ENCODE results near the gene FADS2. TPM values are rescaled to one million over a fixed set of nuclear protein-coding genes. Genes with fewer than 3 reads are reported as not detected.
A peak's percentile ranks its signal among the peaks of the same experiment; 100 is the strongest.

The FADS2 gene
- total and polyA plus RNA-seq, 9 of the 15 experiments (the other 6 are each of a cell fraction or from before 2014, with no cell fraction given), result 2.9 to 42.8 (median 16.2) TPM

DNA sequence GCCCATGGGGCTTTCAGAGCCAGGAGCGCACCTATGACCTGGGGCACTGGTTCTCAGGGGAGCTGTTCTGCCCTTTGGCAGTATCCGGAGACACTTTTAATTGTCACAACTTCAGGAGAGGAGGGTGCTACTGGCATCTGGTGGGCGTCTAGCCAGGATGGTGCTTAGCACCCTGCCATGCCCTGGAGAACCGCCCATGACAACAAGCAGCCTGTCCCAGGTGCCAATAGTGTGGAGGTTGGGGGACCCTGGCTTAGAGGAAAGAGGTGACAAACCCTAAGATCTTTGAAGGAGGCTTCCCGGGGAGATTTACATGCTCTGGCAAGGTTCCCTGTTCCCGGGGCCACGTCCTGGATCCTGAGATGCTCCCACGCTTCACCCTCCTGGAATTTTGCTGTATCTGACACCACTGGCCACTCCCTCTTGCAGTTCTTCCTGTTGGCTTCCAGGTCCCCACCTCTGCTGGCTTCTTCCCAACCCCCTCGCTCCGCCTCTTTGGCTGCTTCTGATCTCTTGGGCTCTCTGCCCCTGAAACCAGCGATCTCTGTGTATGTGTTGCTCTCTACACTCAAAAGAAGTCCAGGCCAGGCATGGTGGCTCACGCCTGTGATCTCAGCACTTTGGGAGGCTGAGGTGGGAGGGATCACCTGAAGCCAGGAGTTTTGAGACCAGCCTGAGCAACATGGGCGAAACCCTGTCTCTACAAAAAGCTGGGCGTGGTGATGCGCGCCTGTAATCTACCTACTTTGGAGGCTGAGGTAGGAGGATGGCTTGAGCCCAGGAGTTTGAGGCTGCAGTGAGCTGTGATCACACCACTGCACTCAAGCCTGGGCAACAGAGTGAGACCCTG, 32.2 kb downstream of the FADS2 start (continued):
- TF ChIP-seq ARID4B (CRISPR knock-in tag; IDR thresholded peaks at IDR 0.05) (no peak), POU5F1 (IDR thresholded peaks at IDR 0.05; ENCODE audit: borderline replicate concordance, low read depth, low read length, partially characterized antibody) (no peak), ZNF121 (CRISPR knock-in tag; conservative IDR thresholded peaks at IDR 0.05) (peak; percentile 29; the same call in 1 of the 2 replicates), BACH1 (tag; IDR thresholded peaks at IDR 0.05) (no peak), BHLHE40 (IDR thresholded peaks at IDR 0.05; ENCODE audit: low read length) (peak; percentile 26; the same call in 1 of the 2 replicates), EP300 (IDR thresholded peaks at IDR 0.05; ENCODE audit: low read length) (0 out of 2 replicates have a peak, but pooled peaks have one; percentile 12), ZNF57 (CRISPR knock-in tag; IDR thresholded peaks at IDR 0.05) (no peak), ZNF717 (CRISPR knock-in tag; IDR thresholded peaks at IDR 0.05) (no peak), SAFB2 (IDR thresholded peaks at IDR 0.05; ENCODE audit: borderline replicate concordance, low read depth, low read length, severe bottlenecking) (no peak), ESRRA (IDR thresholded peaks at IDR 0.05; ENCODE audit: borderline replicate concordance, low read depth) (no peak), HCFC1 (IDR thresholded peaks at IDR 0.05; ENCODE audit: low read depth, low read length) (no peak), KDM1A (IDR thresholded peaks at IDR 0.05) (0 out of 4 replicates have a peak, but pooled peaks of 1 of the 2 experiments have one; percentile 19), CSDE1 (IDR thresholded peaks at IDR 0.05) (no peak), NFE2L1 (tag; IDR thresholded peaks at IDR 0.05; ENCODE audit: borderline replicate concordance, low read depth) (no peak), KLF10 (CRISPR knock-in tag; IDR thresholded peaks at IDR 0.05) (no peak), PRMT5 (CRISPR knock-in tag; IDR thresholded peaks at IDR 0.05) (no peak), NR4A1 (CRISPR knock-in tag; IDR thresholded peaks at IDR 0.05) (no peak), NR4A1 (tag; IDR thresholded peaks at IDR 0.05) (no peak), ARID1B (IDR thresholded peaks at IDR 0.05) (0 out of 2 replicates have a peak, but pooled peaks have one; percentile 11), ZBTB7A (IDR thresholded peaks at IDR 0.05; ENCODE audit: borderline replicate concordance, control insufficient read depth, low read depth, low read length) (no peak)
- TF ChIP-seq, protein P1, sequence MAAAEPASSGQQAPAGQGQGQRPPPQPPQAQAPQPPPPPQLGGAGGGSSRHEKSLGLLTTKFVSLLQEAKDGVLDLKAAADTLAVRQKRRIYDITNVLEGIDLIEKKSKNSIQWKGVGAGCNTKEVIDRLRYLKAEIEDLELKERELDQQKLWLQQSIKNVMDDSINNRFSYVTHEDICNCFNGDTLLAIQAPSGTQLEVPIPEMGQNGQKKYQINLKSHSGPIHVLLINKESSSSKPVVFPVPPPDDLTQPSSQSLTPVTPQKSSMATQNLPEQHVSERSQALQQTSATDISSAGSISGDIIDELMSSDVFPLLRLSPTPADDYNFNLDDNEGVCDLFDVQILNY (CRISPR knock-in tag; IDR thresholded peaks at IDR 0.05), result no peak
